Mucosa of descending colon (tissue), 3 donors: ENCODE measurements around the gene DDX51. TPM values are rescaled to one million over a fixed set of nuclear protein-coding genes. Genes with fewer than 3 reads are reported as not detected.
A peak's percentile ranks its signal among the peaks of the same experiment; 100 is the strongest.
"Not testable (repeated sequence)": the region's sequence is repeated elsewhere in the genome, so short reads cannot be mapped to it uniquely, and the experiment has no call there.

Experiments used
- ATAC-seq: fragments of 200-7000 bp; cut with Tn5 transposase; one replicate; pipeline ENCODE4 v1.9.1; 2020; ENCODE audit warnings: mild to moderate bottlenecking, moderate library complexity
- DNase-seq, 3 donors: peaks; one replicate each; pipeline ENCODE4 v3.0.0-alpha.2; 2020
- H3K36me3 ChIP-seq: fragments of 200-600 bp; one replicate; pipeline ENCODE4 v1.8.0; 2021; ENCODE audit warnings: low read depth, mild to moderate bottlenecking
- H3K4me1 ChIP-seq: fragments of 200-600 bp; one replicate; pipeline ENCODE4 v1.8.0; 2021; ENCODE audit warnings: low read depth, mild to moderate bottlenecking
- H3K4me3 ChIP-seq: fragments of 200-600 bp; one replicate; pipeline ENCODE4 v1.8.0; 2021; ENCODE audit warnings: mild to moderate bottlenecking
- H3K9me3 ChIP-seq: fragments of 200-600 bp; one replicate; pipeline ENCODE4 v1.8.0; 2021; ENCODE audit warnings: mild to moderate bottlenecking
- intact Hi-C, 2 donors: fragments of 100-400 bp; cut with DNase I in 1 of 2; cut with micrococcal nuclease in 1 of 2; formaldehyde crosslinking; loops; one replicate each; pipeline versions ENCODE4 v1.11.0 to v1.11.1; 2022; cut with DNase I, micrococcal nuclease
- total RNA-seq, 3 donors: library from RNA; stranded (reverse); fragmentation: NEBNext Ultra II Directional in 2 of 3; extraction: Animal tissue kit (Norgen Biotek cat#: 25700) in 2 of 3; gene quantifications; one replicate each; pipeline versions ENCODE4 v1.2.1 to v1.2.4, GENCODE V29; 2021 to 2023
- TF ChIP-seq, protein P1 (sequence below): fragments of 200-600 bp; IDR thresholded peaks from one replicate; pipeline ENCODE4 v1.8.0; 2022; ENCODE audit warnings: antibody characterized with exemption, mild to moderate bottlenecking
- donor health status: DM: no; HTN: no; CAD: no; lungs with moderate emphysema.
- donor health status: DM: no; HTN: no; CAD: no.
- donor health status: DM: no; HTN: yes; CAD: no.

The DDX51 gene
- total RNA-seq, 3 donors from 2014 or later = 14.2 to 18.7 (median 15.6) TPM

DNA sequence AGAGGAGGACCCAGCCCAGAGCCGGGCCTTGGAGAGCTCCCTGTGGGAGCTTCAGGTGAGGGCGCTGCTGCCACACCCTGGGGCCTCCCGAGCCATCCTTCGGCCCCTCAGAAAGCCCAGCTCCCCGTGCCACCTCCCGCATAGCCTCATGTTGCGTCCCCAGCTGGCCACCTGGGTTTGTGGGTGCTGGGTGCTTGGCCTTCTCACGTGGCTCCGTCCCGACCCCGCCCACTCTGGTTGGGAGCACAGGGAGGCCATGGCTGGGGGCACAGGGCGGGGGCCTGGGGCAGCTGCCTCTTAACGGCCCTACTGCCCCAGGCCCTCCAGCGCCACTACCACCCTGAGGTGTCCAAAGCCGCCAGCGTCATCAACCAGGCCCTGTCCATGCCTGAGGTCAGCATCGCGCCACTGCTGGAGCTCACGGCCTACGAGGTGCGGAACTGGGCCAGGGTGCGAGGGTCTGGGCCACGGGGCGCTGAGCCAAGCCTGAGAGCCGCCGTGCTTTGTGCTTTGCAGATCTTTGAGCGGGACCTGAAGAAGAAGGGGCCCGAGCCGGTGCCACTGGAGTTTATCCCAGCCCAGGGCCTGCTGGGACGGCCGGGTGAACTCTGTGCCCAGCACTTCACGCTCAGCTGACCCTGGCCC is 7.8 kb upstream of the DDX51 start:
- H3K36me3 ChIP-seq = no peaks in the 10 kb centered on the region
- H3K4me3 ChIP-seq = no peak overlapping the region
- intact Hi-C loops = no loop called here
- DNase-seq (peak in 1 of 3 donors; percentile 50), ATAC-seq (no peak)
- no peaks in the 10 kb centered on the region for H3K9me3 ChIP-seq
- H3K4me1 ChIP-seq = peaks cover 6% of the 10 kb centered on the region
- TF ChIP-seq, protein P1, sequence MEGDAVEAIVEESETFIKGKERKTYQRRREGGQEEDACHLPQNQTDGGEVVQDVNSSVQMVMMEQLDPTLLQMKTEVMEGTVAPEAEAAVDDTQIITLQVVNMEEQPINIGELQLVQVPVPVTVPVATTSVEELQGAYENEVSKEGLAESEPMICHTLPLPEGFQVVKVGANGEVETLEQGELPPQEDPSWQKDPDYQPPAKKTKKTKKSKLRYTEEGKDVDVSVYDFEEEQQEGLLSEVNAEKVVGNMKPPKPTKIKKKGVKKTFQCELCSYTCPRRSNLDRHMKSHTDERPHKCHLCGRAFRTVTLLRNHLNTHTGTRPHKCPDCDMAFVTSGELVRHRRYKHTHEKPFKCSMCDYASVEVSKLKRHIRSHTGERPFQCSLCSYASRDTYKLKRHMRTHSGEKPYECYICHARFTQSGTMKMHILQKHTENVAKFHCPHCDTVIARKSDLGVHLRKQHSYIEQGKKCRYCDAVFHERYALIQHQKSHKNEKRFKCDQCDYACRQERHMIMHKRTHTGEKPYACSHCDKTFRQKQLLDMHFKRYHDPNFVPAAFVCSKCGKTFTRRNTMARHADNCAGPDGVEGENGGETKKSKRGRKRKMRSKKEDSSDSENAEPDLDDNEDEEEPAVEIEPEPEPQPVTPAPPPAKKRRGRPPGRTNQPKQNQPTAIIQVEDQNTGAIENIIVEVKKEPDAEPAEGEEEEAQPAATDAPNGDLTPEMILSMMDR = no peak

DNA sequence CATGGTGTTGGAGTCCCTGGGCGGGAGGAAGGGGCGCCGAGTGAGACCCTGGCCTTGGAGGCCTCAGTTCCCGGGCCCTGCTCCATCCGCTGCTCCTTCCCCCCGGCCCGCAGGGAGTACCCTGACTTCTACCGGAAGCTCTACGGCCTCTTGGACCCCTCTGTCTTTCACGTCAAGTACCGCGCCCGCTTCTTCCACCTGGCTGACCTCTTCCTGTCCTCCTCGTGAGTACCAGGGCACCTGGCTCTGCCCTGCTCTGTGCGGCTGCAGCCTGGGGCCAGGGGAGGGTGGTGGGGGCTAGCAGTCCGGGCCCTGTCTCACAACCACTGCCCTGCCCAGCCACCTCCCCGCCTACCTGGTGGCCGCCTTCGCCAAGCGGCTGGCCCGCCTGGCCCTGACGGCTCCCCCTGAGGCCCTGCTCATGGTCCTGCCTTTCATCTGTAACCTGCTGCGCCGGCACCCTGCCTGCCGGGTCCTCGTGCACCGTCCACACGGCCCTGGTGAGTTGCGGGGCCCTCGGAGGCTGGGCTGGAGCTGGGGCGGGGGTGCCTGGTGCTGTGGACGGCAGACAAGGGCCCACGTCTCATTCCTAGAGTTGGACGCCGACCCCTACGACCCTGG is 7.1 kb upstream of the DDX51 start:
- H3K4me3 ChIP-seq = no peak overlapping the region
- H3K36me3 ChIP-seq = no peaks in the 10 kb centered on the region
- intact Hi-C loops = no loop called here
- no peak for DNase-seq
- ATAC-seq = no peak
- TF ChIP-seq, protein P1 = no peak
- H3K4me1 ChIP-seq = peaks cover 6% of the 10 kb centered on the region
- no peaks in the 10 kb centered on the region for H3K9me3 ChIP-seq

DNA sequence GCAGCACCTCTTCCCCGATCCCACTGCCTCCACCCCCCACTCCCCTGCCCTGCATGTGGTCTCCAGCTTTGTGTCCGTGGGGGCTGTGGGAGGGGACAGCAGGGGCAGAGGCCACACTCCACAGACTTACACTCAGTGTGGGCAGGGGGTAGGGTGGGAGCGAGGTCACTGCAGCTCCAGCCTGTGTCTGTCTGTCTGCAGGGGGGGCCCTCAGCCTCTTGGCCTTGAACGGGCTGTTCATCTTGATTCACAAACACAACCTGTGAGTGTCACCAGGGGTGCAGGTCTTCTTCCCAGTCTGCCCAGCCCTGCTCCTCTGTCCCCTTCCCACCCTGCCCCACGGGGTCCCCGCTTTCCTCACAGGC is 6.6 kb upstream of the DDX51 start:
- intact Hi-C loops = no loop called here
- peaks cover 6% of the 10 kb centered on the region for H3K4me1 ChIP-seq
- DNase-seq = no peak
- TF ChIP-seq, protein P1 = no peak
- H3K9me3 ChIP-seq = no peaks in the 10 kb centered on the region
- no peak for ATAC-seq
- no peaks in the 10 kb centered on the region for H3K36me3 ChIP-seq
- no peak overlapping the region for H3K4me3 ChIP-seq

DNA sequence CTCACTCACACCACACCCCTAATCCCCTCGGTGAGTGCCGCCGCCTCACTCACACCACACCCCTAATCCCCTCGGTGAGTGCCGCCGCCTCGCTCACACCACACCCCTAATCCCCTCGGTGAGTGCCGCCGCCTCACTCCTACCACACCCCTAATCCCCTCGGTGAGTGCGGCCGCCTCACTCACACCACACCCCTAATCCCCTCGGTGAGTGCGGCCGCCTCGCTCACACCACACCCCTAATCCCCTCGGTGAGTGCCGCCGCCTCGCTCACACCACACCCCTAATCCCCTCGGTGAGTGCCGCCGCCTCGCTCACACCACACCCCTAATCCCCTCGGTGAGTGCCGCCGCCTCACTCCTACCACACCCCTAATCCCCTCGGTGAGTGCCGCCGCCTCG is 5.4 kb upstream of the DDX51 start:
- H3K36me3 ChIP-seq, H3K4me3 ChIP-seq, intact Hi-C loops, ATAC-seq, H3K9me3 ChIP-seq: not testable (repeated sequence)
- H3K4me1 ChIP-seq = peaks cover 16% of the 10 kb centered on the region
- peak in 1 of 3 donors; percentile 26 for DNase-seq

DNA sequence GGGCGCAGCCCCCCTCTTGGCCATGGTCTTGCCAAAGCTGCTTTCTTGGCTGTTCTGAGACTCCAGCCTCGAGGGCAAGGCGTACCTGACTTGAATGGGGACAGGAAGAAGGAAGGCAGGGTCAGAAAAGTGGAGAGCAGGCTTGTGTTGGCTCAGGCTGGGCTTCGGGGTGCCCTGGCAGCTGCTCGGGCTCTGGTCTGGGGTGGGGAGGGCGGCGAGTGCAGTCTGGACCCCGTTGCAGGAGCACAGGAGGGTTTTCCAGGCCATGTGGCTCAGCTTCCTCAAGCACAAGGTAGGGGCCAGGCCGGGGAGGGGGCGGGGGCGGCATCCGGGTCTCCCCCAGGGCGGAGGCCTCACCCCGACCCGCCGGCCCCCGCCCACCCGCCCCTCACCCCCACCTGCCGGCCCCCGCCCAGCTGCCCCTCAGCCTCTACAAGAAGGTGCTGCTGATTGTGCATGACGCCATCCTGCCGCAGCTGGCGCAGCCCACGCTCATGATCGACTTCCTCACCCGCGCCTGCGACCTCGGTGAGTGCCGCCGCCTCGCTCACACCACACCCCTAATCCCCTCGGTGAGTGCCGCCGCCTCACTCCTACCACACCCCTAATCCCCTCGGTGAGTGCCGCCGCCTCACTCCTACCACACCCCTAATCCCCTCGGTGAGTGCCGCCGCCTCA is 4.4 kb upstream of the DDX51 start:
- no peak for DNase-seq
- H3K36me3 ChIP-seq = no peaks in the 10 kb centered on the region
- no peak for ATAC-seq
- H3K4me3 ChIP-seq = no peak overlapping the region
- peaks cover 10% of the 10 kb centered on the region for H3K4me1 ChIP-seq
- TF ChIP-seq, protein P1 = no peak
- H3K9me3 ChIP-seq = no peaks in the 10 kb centered on the region
- intact Hi-C loops = no loop called here
